OCI-LY7 (cell line): Measurements from ENCODE around the gene FAM222A.

Experiments used
- EZH2phosphoT487 ChIP-seq: fragments of 200-600 bp; sonication (generic); IDR thresholded peaks from 2 replicates; pipeline ENCODE4 v1.6.1; 2018; ENCODE audit warnings: low read depth, borderline replicate concordance, mild to moderate bottlenecking, mixed run types, antibody characterized with exemption, low read length, moderate library complexity, mixed read lengths
- TF ChIP-seq, protein P1 (sequence below): fragments of 200-600 bp; sonication (generic); conservative IDR thresholded peaks from 2 replicates; pipeline ENCODE4 v1.5.1; 2014; ENCODE audit warnings: mild to moderate bottlenecking, antibody characterized with exemption, low read length, moderate library complexity, mixed read lengths

DNA sequence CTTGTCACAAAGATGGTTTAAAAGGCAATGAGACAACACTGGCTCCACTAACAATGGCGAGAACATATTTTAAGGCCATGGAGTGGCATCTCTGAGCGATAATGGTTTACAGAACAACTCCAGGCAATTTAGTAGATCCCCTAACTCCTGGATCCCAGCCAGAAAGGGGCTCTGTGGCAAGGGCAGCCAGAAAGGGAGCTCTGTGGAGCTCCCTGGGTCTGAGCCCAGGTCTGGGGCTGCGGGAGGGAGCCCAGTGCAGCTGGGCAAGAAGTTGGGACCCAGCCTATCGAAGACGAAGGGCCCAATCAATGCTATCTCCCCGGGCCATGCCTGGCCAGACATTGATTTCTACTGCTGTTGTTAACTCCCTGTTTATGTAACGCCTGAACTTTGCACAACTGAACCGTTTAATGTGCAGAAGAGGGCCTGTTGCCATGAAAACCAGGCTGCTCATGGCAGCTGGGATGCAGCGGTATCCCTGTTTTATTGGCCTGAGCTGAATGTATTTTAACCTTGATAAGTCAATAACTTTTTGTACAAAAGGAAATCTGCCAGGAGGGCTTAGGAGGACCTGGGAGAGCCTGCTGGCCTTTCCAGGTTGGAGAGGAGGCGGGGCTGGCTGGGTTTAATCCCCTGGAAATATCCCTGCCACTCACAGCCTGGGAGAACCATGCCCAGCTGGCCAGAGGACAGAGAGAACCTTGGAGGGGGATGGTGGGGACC is 6.7 kb upstream of the FAM222A start:
- TF ChIP-seq, protein P1, sequence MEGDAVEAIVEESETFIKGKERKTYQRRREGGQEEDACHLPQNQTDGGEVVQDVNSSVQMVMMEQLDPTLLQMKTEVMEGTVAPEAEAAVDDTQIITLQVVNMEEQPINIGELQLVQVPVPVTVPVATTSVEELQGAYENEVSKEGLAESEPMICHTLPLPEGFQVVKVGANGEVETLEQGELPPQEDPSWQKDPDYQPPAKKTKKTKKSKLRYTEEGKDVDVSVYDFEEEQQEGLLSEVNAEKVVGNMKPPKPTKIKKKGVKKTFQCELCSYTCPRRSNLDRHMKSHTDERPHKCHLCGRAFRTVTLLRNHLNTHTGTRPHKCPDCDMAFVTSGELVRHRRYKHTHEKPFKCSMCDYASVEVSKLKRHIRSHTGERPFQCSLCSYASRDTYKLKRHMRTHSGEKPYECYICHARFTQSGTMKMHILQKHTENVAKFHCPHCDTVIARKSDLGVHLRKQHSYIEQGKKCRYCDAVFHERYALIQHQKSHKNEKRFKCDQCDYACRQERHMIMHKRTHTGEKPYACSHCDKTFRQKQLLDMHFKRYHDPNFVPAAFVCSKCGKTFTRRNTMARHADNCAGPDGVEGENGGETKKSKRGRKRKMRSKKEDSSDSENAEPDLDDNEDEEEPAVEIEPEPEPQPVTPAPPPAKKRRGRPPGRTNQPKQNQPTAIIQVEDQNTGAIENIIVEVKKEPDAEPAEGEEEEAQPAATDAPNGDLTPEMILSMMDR, result no peak
- no peak for TF ChIP-seq EZH2phosphoT487
